Fibroblast of the conjunctiva (primary cell): Measurements from ENCODE around the gene CDC16.

ENCODE experiments used
- DNase-seq: peaks from one replicate; pipeline ENCODE4 v3.0.0-alpha.2; 2010; ENCODE audit warnings: low read depth

The CDC16 gene

DNA sequence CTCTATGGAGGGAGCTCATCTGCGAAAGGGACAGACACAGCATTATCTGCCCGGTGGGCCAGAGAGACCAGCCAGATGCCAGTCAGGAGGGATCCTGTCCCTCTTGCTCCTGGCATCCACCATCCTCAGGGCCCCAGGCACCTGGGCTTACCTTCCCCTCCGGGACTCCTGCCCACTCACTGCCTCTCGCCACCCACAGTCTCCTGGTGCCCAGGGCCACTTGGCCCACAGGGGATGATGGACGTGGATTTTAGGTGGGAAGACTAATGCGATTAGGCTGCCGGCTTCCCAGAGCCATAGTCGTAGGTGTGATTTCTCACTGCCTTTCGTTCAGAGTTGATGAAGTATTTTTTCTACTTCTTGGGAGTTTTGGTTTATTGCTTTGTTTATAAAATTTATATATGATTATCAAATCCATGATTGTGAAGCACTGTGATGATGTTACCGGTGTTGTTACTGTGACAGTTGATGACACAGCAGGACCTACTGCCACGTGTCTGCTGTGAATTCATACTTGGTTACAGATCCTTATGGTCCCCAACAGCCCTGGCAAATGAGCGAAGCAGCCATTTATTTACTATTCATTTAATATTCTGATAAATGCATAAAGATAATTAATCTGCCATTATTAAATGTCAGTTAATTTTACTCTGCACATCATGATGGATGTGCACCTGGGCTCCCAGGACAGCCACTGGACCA is 65.1 kb downstream of the CDC16 start:
- no peak for DNase-seq

DNA sequence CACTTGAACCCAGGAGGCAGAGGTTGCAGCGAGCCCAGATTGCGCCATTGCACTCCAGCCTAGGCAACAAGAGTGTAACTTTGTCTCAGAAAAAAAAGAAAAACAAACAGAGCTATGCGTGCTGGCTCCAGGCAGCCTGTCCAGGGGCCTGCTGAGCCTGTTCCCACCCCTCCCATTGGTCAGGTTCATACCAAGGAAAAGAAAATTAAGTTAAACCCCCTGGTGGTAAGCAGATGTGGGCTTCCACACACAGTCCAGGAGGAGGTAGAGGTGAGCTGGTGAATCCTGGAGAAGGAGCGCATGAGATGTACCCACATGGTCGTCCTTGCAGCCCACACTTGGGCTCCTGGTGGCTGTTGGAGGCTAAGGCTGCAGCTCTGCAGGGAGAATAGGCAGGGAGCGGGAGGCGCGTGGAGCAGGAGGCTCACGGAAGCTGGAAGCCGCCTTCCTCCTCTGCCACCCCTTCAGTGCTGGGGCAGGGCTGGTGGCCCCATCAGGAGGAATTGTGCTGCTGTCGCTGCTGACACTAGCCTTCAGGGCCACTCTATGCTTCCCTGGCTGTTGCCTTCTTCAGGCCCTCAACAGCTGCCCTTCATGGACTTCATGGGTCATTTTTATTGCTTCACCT is 69.1 kb downstream of the CDC16 start:
- no peak for DNase-seq

GRCh38 chr13:114304346-114305034 is 69.8 kb downstream of the CDC16 start:
- DNase-seq = no peak

- no peak for DNase-seq
Observed at GRCh38 chr13:114309086-114309485, 74.4 kb downstream of the CDC16 start.

DNA sequence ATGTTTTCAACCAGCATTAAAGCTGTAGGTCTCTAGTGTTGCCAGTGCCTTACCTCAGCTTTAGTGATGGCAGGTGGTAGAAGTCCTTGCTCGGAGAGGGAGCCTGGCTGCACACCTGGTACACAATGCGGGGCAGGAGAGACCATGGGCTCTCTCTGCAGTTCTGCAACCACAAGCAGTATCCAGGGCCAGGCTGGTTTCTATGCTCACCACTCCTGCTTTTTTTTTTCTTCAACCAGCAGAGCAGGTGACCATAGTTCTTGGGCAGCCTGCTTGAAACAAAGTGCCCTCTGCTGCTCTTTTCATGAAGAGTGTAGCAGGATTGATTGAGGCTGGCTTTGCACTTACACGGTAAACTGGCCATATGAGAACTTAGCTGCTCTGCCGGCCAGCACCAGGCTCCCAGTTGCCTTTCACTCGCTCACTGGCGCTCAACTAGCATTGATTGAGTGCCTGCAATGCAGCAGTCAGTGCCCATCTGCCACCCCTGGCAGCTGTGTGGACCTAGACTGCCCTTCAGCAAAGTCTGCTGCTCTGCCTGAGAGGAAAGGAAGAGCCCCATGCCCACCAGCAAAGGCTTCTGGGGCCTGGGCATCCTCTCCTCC is 75.2 kb downstream of the CDC16 start:
- DNase-seq = no peak

DNA sequence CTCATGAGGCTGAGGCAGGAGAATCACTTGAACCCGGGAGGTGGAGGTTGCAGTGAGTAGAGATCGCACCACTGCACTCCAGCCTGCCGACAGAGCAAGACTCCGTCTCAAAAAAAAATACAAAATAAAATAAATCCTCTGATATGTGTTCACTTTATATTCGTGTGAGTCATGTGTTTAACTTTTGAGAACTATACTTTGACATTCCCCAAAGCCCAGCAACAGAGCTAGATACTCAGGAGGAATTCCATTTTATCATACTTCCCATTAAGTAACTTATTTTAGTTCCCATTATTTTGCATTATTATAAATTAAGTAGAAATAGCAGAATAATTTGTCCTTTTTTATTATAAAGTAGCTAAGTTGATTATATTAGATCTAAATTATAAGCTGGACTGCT is 76.3 kb downstream of the CDC16 start:
- no peak for DNase-seq

- DNase-seq = no peak
Observed at GRCh38 chr13:114311387-114311786, 76.7 kb downstream of the CDC16 start.

DNA sequence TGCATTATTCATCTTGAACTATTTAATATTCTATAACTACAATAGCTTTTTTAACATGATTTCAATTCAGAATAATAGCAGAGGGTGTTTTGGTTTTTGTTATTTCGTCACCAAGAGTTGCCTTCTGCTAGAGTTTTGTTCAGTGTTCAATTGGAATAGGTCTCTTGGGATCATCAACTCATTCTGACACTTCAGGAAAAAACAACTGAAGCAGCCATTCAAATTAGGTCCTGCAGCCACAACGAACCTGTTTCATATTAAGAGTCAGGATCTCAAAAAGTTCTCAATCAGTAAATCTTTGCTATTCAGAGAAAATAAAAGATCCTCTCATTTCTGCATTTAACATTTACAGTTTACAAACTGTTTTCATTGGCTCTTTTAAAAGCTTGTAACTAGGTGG is 77.2 kb downstream of the CDC16 start:
- DNase-seq = no peak

- DNase-seq = no peak
Observed at GRCh38 chr13:114313061-114313860, 78.6 kb downstream of the CDC16 start.

DNA sequence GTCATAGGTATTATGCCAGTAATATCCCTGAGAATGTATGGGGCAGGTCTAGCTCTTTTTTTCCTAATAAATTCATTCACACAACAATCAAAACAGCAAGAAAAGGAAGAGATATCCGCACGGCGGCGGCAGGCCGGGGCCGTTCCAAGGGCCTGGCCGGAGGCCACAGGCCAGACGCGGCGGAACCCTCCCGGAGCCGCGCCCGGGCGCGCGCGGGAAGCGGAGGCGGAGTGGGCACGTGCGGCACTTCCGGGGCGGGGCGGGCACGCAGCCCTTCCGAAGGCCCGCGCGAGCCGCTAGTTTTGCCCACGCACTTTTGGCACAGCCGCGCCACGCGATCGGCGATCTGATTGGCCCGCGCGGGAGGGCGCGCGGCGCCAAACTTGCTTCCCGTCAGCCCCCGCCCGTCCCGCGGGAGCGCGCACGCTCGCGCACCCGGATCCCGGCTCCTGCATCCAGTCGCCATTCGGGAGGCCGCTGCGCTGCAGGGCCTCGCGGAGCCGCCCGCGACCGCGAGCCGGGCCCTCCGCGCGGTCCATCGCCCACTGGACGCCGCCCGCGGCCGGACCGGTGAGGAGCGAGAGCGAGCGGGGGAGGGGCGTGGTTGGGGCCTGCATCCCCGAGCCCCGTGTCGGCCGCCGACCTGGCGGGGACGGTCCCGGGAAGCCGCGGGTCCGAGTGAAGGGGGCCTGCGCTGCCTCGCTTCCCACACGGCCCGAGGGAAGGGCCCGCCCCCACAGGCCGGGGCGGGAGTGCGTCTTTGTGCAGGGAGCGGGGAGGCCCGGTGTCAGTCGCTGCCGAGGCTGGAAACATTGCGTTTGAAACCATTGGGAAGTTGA is 79.6 kb downstream of the CDC16 start, which contains the start of gene CHAMP1:
Gene CHAMP1 (plus strand): TSS at position 430 of the 839 bp plus-strand sequence. CDS start 9,340 bp downstream, outside the sequence.
- DNase-seq = peak; percentile 90

DNA sequence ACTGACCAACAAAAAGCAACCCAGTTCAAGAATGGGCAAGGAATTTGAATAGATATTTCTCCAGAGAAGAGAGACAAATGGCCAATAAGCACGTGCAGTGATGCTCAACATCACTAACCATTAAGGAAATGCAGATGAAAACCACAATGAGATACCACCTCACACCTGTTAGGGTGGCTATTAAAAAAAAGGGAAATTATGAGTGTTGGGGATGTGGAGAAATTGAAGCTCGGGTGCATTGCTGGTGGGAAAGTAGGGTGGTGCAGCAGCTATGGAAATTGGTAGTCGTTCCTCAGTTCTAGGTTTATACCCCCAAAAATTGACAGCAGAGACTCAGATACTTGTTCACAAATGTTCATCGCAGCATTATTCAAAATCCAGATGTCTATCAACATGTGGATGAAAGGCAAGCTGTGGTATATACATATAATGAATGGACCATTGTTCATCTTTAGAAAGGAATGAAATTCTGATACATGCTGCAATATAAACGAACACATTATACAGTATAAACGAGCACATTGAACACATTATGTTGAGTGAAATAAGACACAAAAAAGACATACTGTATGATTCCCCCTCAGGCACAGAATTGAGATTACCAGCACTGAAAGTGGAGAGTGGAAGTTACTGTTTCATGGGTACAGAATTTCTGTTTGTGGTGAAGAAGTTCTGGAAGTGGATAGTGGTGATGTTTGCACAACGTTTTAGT is 80.5 kb downstream of the CDC16 start:
- DNase-seq = no peak

- DNase-seq = no peak
Observed at GRCh38 chr13:114318624-114319023, 83.9 kb downstream of the CDC16 start.

GRCh38 chr13:114319441-114319913 is 84.8 kb downstream of the CDC16 start:
- DNase-seq = peak; percentile 49

GRCh38 chr13:114320065-114320464 is 85.4 kb downstream of the CDC16 start:
- DNase-seq = no peak

- DNase-seq = no peak
Observed at GRCh38 chr13:114321256-114321655, 86.6 kb downstream of the CDC16 start.
